ENCODE data around the gene ATF3. TPM values are rescaled to one million over a fixed set of nuclear protein-coding genes. Genes with fewer than 3 reads are reported as not detected.

ATF3 gene
- total and polyA plus RNA-seq, 9 donors, result 7.1 to 59.1 (median 29.5) TPM

DNA sequence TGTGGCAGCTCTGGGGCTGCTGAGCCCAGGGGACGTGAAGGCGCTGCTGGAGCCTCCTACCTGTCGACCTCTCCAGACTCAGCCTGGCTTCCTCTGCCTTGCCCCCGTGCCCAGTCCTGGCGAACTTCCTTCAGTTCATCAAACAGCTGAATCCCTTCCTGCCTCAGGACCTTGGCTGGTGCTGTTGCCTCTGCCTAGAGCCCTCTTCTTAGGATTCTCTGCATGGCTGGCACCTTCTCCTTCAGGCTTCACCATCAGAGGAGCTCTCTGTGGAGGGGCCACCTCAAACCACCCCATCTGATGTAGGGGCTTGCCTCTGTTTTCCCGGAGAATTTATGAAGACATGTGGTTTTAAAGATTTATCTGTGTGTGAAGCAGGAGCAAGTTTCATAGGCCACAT, 23.4 kb upstream of the ATF3 start:
- no peak overlapping the region for H3K4me3 ChIP-seq (ENCODE audit: low read length)
- WGBS (ENCODE audit: insufficient coverage), result 87% methylated on average over 5 of the region's 6 CpGs
- no peak overlapping the region for H3K27ac ChIP-seq (ENCODE audit: low read length)
- no peaks in the 10 kb centered on the region for H3K9me3 ChIP-seq (replicated peaks; ENCODE audit: control insufficient read depth, low read depth, low read length)
- peaks cover 10% of the 10 kb centered on the region for H3K27me3 ChIP-seq (ENCODE audit: control insufficient read depth, insufficient read depth, low read length)
- no peaks in the 10 kb centered on the region for H3K4me1 ChIP-seq (ENCODE audit: control insufficient read depth, insufficient read depth, low read length)
- DNase-seq, result no peak
- no peaks in the 10 kb centered on the region for H3K36me3 ChIP-seq (ENCODE audit: control insufficient read depth, insufficient read depth, low read length)

DNA sequence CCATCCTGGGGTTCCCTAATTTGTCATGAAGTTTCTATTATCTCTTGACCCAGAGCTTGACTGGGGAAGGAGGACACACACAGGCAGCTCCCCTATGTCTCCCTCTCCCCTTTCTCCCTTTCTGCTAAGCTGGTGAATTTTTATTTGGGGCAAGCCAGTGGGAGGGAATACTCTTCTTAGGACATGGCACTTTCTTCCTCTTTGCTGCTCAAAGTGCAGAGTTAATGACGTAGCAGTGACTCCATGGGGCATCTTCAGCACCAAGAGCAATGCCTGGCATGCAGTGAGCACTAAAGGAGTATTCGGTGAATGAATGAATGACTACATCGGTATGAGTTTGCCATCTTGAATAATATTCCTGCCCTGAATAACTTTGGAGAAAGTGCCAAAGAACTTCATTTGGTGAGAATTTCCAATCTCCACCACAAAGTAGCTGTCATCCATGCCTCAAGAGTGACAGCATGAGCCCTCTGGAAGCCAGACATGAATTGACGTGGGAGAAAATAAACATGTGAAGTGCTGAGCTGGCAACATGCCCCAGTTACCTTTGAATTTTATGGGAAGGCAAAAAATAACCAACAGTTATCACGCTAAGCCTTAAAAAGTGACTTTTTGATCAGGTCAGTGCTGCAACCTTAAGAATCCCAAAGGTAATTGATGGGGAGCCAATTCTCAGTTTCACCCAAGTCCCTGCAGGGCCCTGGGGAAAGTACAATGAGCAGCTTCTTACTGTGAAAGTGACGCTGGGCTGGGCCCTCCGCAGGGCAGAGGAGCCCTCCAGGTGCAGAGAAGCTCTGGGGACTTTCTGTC, 22.1 kb upstream of the ATF3 start:
- DNase-seq, result no peak
- H3K27ac ChIP-seq (ENCODE audit: low read length), result no peak overlapping the region

DNA sequence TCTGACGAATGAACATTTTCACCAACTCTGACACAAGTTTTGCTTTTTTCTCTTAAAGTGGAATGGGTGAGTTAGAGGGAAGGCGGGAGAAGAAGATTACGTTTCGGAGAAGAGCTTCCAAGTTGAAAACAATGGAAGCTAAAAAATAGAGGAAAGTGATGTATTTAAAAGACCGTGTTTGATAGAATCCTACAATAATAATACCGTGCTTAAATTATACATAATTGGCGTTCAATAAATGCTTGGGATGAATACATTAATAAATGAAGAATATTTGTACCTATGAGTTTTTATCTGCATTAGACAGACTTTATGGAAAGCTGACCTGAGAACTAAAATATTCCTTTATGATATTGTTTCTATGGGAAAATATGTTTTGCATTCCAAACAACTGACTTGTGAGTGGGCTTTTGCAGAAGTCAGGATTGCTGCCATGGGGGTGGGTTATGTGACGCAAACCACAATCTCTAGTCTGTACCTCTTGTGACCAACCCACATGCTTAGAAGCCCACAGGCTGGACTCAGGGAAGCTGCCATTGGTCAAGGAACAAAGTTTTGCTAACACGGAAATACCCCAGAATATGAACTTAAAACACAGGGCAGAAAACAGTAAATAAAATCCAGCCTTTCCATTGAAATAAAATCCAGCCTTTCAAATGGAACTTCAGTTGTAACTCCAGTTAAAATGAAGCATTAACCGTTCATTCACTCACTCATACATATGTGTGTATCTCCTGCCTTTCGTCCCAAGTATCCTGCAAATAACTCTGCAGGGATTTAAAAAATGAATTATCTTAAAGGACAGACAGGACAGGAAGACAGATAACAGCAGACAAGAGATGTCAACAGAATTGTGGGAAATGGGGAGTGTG, 21.3 kb upstream of the ATF3 start:
- WGBS (ENCODE audit: insufficient coverage), result no CpG with 5 or more reads among the region's 11 CpGs
- no peaks in the 10 kb centered on the region for H3K4me1 ChIP-seq (ENCODE audit: control insufficient read depth, insufficient read depth, low read length)
- no peak overlapping the region for H3K27ac ChIP-seq (ENCODE audit: low read length)
- no peak overlapping the region for H3K4me3 ChIP-seq (ENCODE audit: low read length)
- no peaks in the 10 kb centered on the region for H3K9me3 ChIP-seq (replicated peaks; ENCODE audit: control insufficient read depth, low read depth, low read length)
- H3K36me3 ChIP-seq (ENCODE audit: control insufficient read depth, insufficient read depth, low read length), result no peaks in the 10 kb centered on the region
- peak; percentile 75 for DNase-seq
- H3K27me3 ChIP-seq (ENCODE audit: control insufficient read depth, insufficient read depth, low read length), result peaks cover 12% of the 10 kb centered on the region

More for the DNA sequence above, 22.1 kb upstream of the ATF3 start:
- Histone ChIP-seq H3K9me3 (replicated peaks; ENCODE audit: control insufficient read depth, low read depth, low read length) (no peaks in the 10 kb centered on the region), H3K36me3 (ENCODE audit: control insufficient read depth, insufficient read depth, low read length) (no peaks in the 10 kb centered on the region), H3K4me1 (ENCODE audit: control insufficient read depth, insufficient read depth, low read length) (no peaks in the 10 kb centered on the region), H3K27me3 (ENCODE audit: control insufficient read depth, insufficient read depth, low read length) (peaks cover 11% of the 10 kb centered on the region), H3K4me3 (ENCODE audit: low read length) (no peak overlapping the region)
- 70% methylated on average over 5 of the region's 7 CpGs for WGBS (ENCODE audit: insufficient coverage)

DNA sequence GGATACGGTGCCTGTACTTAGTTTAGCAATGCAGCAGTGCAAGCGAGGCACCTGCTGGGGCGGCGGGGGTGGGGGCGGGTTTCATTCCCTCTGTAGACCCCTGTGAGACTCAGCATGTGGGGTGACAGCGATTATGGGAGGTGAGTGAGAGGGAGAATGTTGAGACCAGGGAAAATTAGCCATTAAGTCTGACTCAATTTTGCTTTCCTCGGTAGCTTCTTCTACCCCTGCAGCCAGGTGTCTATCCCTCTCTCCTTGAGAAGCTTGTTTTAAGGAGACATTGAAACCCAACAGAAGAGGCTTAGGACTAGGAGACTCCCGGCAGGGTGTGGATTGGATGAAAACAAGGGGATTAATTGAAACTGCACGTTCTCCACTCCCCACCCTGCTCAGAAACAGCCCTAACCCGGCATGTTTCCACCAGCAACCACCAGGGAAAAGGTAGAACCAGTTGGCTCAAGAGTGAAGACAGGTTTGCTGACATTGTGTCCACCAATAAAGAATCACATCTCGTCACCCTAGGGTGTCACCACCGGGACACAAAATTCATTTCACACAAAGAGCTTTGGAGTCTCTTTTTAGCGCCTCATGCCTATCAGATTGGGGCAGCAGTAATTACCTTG, 20.6 kb upstream of the ATF3 start:
- no peak overlapping the region for H3K4me3 ChIP-seq (ENCODE audit: low read length)
- peaks cover 12% of the 10 kb centered on the region for H3K27me3 ChIP-seq (ENCODE audit: control insufficient read depth, insufficient read depth, low read length)
- no peak for DNase-seq
- no peaks in the 10 kb centered on the region for H3K36me3 ChIP-seq (ENCODE audit: control insufficient read depth, insufficient read depth, low read length)
- no peaks in the 10 kb centered on the region for H3K4me1 ChIP-seq (ENCODE audit: control insufficient read depth, insufficient read depth, low read length)
- H3K9me3 ChIP-seq (replicated peaks; ENCODE audit: control insufficient read depth, low read depth, low read length), result no peaks in the 10 kb centered on the region
- H3K27ac ChIP-seq (ENCODE audit: low read length), result no peak overlapping the region
- WGBS (ENCODE audit: insufficient coverage), result 23% methylated on average over 5 of the region's 13 CpGs

DNA sequence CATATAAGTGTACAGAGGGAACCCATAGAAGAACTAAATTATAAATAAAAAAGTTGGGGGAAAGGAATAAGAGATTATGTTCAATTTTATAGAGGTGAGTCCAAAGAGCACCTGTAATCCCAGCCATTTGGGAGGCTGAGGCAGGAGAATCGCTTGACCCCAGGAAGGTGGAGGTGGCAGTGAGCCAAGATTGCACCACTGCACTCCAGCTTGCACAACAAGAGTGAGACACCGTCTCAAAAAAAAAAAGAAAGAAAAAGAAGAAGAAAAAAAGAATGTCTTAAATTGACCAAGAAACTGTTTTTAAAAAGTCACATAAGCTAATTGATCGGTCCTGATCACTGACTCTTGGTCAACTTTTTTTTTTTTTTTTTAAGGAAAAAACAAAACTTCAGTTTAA, 19.1 kb upstream of the ATF3 start:
- Histone ChIP-seq H3K4me3 (ENCODE audit: low read length) (no peak overlapping the region), H3K27me3 (ENCODE audit: control insufficient read depth, insufficient read depth, low read length) (peaks cover 12% of the 10 kb centered on the region)

DNA sequence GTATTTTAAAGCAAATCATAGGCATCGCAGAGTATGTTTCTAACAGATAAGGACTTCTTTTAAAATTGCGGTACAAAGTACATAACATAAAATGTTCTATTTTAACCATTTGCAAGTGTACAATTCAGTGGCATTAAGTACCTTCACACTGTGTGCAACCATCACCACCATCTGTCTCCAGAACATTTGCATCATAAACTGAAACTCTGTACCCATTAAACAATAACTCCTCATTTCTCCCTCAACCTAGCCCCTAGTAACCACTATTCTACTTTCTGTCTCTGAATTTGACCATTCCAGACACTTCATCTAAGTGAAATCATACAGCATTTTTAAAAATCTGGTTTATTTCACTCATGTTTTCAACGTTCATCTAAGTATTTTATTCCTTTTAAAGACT, 16.6 kb upstream of the ATF3 start:
- Histone ChIP-seq H3K4me1 (ENCODE audit: control insufficient read depth, insufficient read depth, low read length) (no peaks in the 10 kb centered on the region), H3K9me3 (replicated peaks; ENCODE audit: control insufficient read depth, low read depth, low read length) (no peaks in the 10 kb centered on the region), H3K36me3 (ENCODE audit: control insufficient read depth, insufficient read depth, low read length) (no peaks in the 10 kb centered on the region), H3K4me3 (ENCODE audit: low read length) (no peak overlapping the region), H3K27ac (ENCODE audit: low read length) (no peak overlapping the region), H3K27me3 (ENCODE audit: control insufficient read depth, insufficient read depth, low read length) (peaks cover 9% of the 10 kb centered on the region)
- DNase-seq, result no peak
- WGBS (ENCODE audit: insufficient coverage), result no CpG with 5 or more reads among the region's 3 CpGs

More for the DNA sequence above, 19.1 kb upstream of the ATF3 start:
- no peaks in the 10 kb centered on the region for H3K36me3 ChIP-seq (ENCODE audit: control insufficient read depth, insufficient read depth, low read length)
- no peak overlapping the region for H3K27ac ChIP-seq (ENCODE audit: low read length)
- DNase-seq, result no peak
- H3K9me3 ChIP-seq (replicated peaks; ENCODE audit: control insufficient read depth, low read depth, low read length), result no peaks in the 10 kb centered on the region
- WGBS (ENCODE audit: insufficient coverage), result 73% methylated on average over 1 of the region's 3 CpGs
- no peaks in the 10 kb centered on the region for H3K4me1 ChIP-seq (ENCODE audit: control insufficient read depth, insufficient read depth, low read length)

DNA sequence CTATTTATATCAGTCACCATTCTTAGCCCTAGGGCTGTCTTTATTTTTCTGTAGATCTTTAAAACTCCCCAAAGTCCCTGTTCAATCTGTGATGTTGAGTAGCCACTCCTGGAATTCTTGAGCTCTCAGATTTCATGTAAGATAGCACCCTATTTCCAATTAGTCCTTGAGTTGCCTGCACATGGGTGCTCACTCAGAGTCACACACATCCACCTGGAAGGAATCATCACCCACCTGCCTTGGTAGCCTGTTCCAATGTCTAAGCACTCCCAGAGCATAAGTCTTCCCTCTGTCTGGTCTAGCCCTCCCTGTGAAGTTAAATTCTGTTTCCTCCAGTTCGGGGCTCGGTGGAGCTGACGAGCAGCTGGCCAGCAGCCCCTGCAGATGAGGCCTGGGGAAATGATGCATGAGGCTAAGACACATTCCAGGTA, 14.7 kb upstream of the ATF3 start:
- Histone ChIP-seq H3K27me3 (ENCODE audit: control insufficient read depth, insufficient read depth, low read length) (peaks cover 2% of the 10 kb centered on the region), H3K9me3 (replicated peaks; ENCODE audit: control insufficient read depth, low read depth, low read length) (no peaks in the 10 kb centered on the region), H3K27ac (ENCODE audit: low read length) (no peak overlapping the region), H3K36me3 (ENCODE audit: control insufficient read depth, insufficient read depth, low read length) (no peaks in the 10 kb centered on the region), H3K4me1 (ENCODE audit: control insufficient read depth, insufficient read depth, low read length) (no peaks in the 10 kb centered on the region), H3K4me3 (ENCODE audit: low read length) (no peak overlapping the region)
- no CpG with 5 or more reads among the region's 3 CpGs for WGBS (ENCODE audit: insufficient coverage)
- DNase-seq, result no peak

DNA sequence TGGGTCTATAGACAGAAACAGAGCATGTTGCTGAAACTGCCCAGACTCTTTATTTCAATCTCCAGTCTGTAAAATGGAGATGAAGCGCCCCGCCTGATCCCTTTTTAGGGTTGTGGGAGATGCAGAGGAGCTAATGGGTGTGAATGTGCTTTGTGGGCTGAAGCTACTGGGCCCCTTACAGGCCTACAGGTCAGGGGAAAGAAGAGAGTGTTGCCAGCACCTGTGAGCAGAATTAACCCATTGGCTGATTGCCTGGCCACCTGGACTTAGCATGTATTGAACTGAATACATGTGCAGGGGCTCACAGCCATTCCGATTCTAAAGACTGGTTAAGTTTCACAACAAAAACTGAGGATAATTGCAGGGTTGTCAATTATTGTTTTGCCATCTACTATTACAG, 13.9 kb upstream of the ATF3 start:
- 100% methylated on average over 2 of the region's 3 CpGs for WGBS (ENCODE audit: insufficient coverage)
- DNase-seq, result no peak

DNA sequence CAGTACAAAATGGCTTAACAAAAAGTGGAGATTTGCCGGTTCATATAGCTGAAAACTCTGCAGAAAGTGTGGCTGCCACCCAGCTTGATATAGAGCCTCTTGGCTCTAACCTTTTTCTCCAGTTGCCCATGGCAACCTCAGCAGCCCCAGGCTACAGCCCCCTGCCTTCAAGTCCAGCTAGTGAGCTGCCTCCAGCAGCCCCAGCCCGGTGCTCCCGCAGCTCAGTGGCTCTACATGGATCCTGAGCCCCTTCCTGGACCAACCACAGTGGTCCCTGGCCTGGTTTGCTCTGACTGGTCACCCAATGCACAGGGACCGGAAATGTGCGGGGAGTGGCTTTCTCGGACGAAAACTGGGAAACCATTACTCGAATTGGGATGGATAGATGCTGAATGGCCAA, 13.3 kb upstream of the ATF3 start:
- Histone ChIP-seq H3K4me1 (ENCODE audit: control insufficient read depth, insufficient read depth, low read length) (no peaks in the 10 kb centered on the region), H3K36me3 (ENCODE audit: control insufficient read depth, insufficient read depth, low read length) (no peaks in the 10 kb centered on the region), H3K4me3 (ENCODE audit: low read length) (no peak overlapping the region), H3K9me3 (replicated peaks; ENCODE audit: control insufficient read depth, low read depth, low read length) (no peaks in the 10 kb centered on the region), H3K27me3 (ENCODE audit: control insufficient read depth, insufficient read depth, low read length) (peaks cover 6% of the 10 kb centered on the region), H3K27ac (ENCODE audit: low read length) (no peak overlapping the region)
- 89% methylated on average over 3 of the region's 8 CpGs for WGBS (ENCODE audit: insufficient coverage)
- no peak for DNase-seq

More for the DNA sequence above, 13.9 kb upstream of the ATF3 start:
- no peaks in the 10 kb centered on the region for H3K4me1 ChIP-seq (ENCODE audit: control insufficient read depth, insufficient read depth, low read length)
- H3K4me3 ChIP-seq (ENCODE audit: low read length), result no peak overlapping the region
- no peaks in the 10 kb centered on the region for H3K36me3 ChIP-seq (ENCODE audit: control insufficient read depth, insufficient read depth, low read length)
- no peaks in the 10 kb centered on the region for H3K9me3 ChIP-seq (replicated peaks; ENCODE audit: control insufficient read depth, low read depth, low read length)
- H3K27ac ChIP-seq (ENCODE audit: low read length), result no peak overlapping the region
- peaks cover 2% of the 10 kb centered on the region for H3K27me3 ChIP-seq (ENCODE audit: control insufficient read depth, insufficient read depth, low read length)
